SK-N-SH (cell line): ENCODE results near the gene RNF112. TPM values are rescaled to one million over a fixed set of nuclear protein-coding genes. Genes with fewer than 3 reads are reported as not detected.

ENCODE experiments used
- CTCF ChIA-PET: fragments of 300-600, 350-600 bp; formaldehyde crosslinking; extraction: SDS; loops from one replicate; lab custom pipeline; 2021; lab: Yijun Ruan, JAX
- POLR2A ChIA-PET: fragments of 350-600 bp; sonication (Branson Sonifier 250); formaldehyde crosslinking; extraction: SDS; loops from one replicate; lab custom pipeline; 2020; ENCODE audit warnings: antibody characterized with exemption, inconsistent platforms; lab: Yijun Ruan, JAX
- DNase-seq: peaks from one replicate; pipeline ENCODE4 v3.0.0; 2012
- H2AFZ ChIP-seq: fragments of 200-600 bp; sonication (generic); 2 replicates; pipeline ENCODE4 v1.8.1; 2016; ENCODE audit warnings: antibody characterized with exemption, mild to moderate bottlenecking, low read depth
- H3F3A ChIP-seq: fragments of 200-600 bp; sonication (generic); replicated peaks from 2 replicates; pipeline ENCODE3; 2016; ENCODE audit warnings: antibody characterized with exemption, mild to moderate bottlenecking; ENCODE audit not compliant: insufficient read depth
- H3K27ac ChIP-seq, 2 experiments: fragments of 200-500 bp in 1 of 2; fragments of 200-600 bp in 1 of 2; sonication (Bioruptor generic) in 1 of 2; sonication (generic), shearing (Covaris generic) in 1 of 2; 2 replicates each; pipeline versions ENCODE4 v1.5.1 to v1.6.1; 2014 to 2016; ENCODE audit warnings: low read depth in 2 of 2, inconsistent platforms in 1 of 2, low read length in 1 of 2, mild to moderate bottlenecking in 1 of 2, mixed read lengths in 1 of 2
- H3K27me3 ChIP-seq: fragments of 200-600 bp; sonication (generic), shearing (Covaris generic); 2 replicates; pipeline ENCODE4 v1.6.1; 2016; ENCODE audit warnings: mixed run types; ENCODE audit not compliant: insufficient read depth
- H3K36me3 ChIP-seq, 2 experiments: fragments of 200-500 bp in 1 of 2; fragments of 200-600 bp in 1 of 2; sonication (Bioruptor generic) in 1 of 2; sonication (generic) in 1 of 2; replicated peaks in 1 of 2; 2 replicates each; pipeline versions ENCODE3 to v1.5.1; 2014 to 2016; ENCODE audit warnings: low read length in 1 of 2, mild to moderate bottlenecking in 1 of 2; ENCODE audit not compliant: insufficient read depth in 2 of 2, control insufficient read depth in 1 of 2
- H3K4me1 ChIP-seq, 2 experiments: fragments of 200-500 bp in 1 of 2; fragments of 200-600 bp in 1 of 2; sonication (Bioruptor generic) in 1 of 2; sonication (generic), shearing (Covaris generic) in 1 of 2; 2 replicates each; pipeline versions ENCODE4 v1.5.1 to v1.6.1; 2014 to 2016; ENCODE audit warnings: low read depth in 1 of 2, low read length in 1 of 2, mixed run types in 1 of 2; ENCODE audit not compliant: insufficient read depth in 2 of 2, control insufficient read depth in 1 of 2
- H3K4me2 ChIP-seq: fragments of 200-600 bp; sonication (generic), shearing (Covaris generic); 2 replicates; pipeline ENCODE4 v1.6.1; 2017; ENCODE audit warnings: mixed run types
- H3K4me3 ChIP-seq, 2 experiments: fragments of 200-500 bp in 1 of 2; fragments of 200-600 bp in 1 of 2; sonication (Bioruptor generic) in 1 of 2; sonication (generic), shearing (Covaris generic) in 1 of 2; 2 replicates each; pipeline versions ENCODE4 v1.5.1 to v1.8.1; 2014 to 2016; ENCODE audit warnings: low read depth in 2 of 2, inconsistent platforms in 1 of 2, low read length in 1 of 2, mild to moderate bottlenecking in 1 of 2, mixed read lengths in 1 of 2, moderate library complexity in 1 of 2
- H3K79me2 ChIP-seq: fragments of 200-600 bp; sonication (generic); 2 replicates; pipeline ENCODE4 v1.8.1; 2017; ENCODE audit warnings: mild to moderate bottlenecking; ENCODE audit not compliant: insufficient read depth
- H3K9ac ChIP-seq: fragments of 200-600 bp; sonication (generic); 2 replicates; pipeline ENCODE4 v1.6.1; 2017; ENCODE audit warnings: mixed run types
- H3K9me2 ChIP-seq: fragments of 200-600 bp; sonication (generic); 2 replicates; pipeline ENCODE4 v1.6.1; 2017; ENCODE audit warnings: mixed run types
- H3K9me3 ChIP-seq: fragments of 200-600 bp; sonication (generic); 2 replicates; pipeline ENCODE4 v1.6.1; 2017; ENCODE audit warnings: mixed run types, mild to moderate bottlenecking, moderate library complexity
- H4K20me1 ChIP-seq: fragments of 200-600 bp; sonication (generic); 2 replicates; pipeline ENCODE4 v1.6.1; 2017; ENCODE audit warnings: mild to moderate bottlenecking, mixed run types; ENCODE audit not compliant: insufficient read depth
- ELF1 ChIP-seq: IDR thresholded peaks from 2 replicates; pipeline ENCODE4 v1.4.0; 2012
- EP300 ChIP-seq, 2 experiments: IDR thresholded peaks; 2 replicates each; pipeline versions ENCODE4 v1.4.0 to v1.6.1; 2012; ENCODE audit warnings: borderline replicate concordance in 1 of 2, low read depth in 1 of 2, low read length in 1 of 2
- FOSL2 ChIP-seq: IDR thresholded peaks from 2 replicates; pipeline ENCODE4 v1.4.0; 2012; ENCODE audit warnings: low read depth, mild to moderate bottlenecking, moderate library complexity, borderline replicate concordance
- GABPA ChIP-seq: IDR thresholded peaks from 2 replicates; pipeline ENCODE4 v1.4.0; 2012; ENCODE audit warnings: low read depth, mild to moderate bottlenecking
- GATA2 ChIP-seq: sonication (generic); formaldehyde crosslinking; IDR thresholded peaks from 2 replicates; pipeline ENCODE4 v1.5.0; 2020; ENCODE audit warnings: mild to moderate bottlenecking, missing genetic modification reagents
- JUND ChIP-seq: IDR thresholded peaks from 2 replicates; pipeline ENCODE4 v1.4.0; 2012
- MAX ChIP-seq: IDR thresholded peaks from 2 replicates; pipeline ENCODE4 v1.4.0; 2012; ENCODE audit warnings: low read depth
- MXI1 ChIP-seq: IDR thresholded peaks from 2 replicates; pipeline ENCODE4 v1.6.1; 2012; ENCODE audit warnings: mild to moderate bottlenecking, low read depth, low read length, improper control_type of control experiment
- NFIC ChIP-seq: IDR thresholded peaks from 2 replicates; pipeline ENCODE4 v1.4.0; 2012; ENCODE audit warnings: borderline replicate concordance
- PBX3 ChIP-seq: IDR thresholded peaks from 2 replicates; pipeline ENCODE4; 2012
- POLR2AphosphoS5 ChIP-seq: IDR thresholded peaks from 2 replicates; pipeline ENCODE4 v1.6.1; 2012; ENCODE audit warnings: low read depth, low read length
- RFX5 ChIP-seq: IDR thresholded peaks from 2 replicates; pipeline ENCODE4 v1.6.1; 2012; ENCODE audit warnings: mild to moderate bottlenecking, improper control_type of control experiment, low read length
- RXRA ChIP-seq: IDR thresholded peaks from 2 replicates; pipeline ENCODE4 v1.4.0; 2012; ENCODE audit warnings: low read depth, mild to moderate bottlenecking, borderline replicate concordance
- SIN3A ChIP-seq: IDR thresholded peaks from 2 replicates; pipeline ENCODE4 v1.6.1; 2012; ENCODE audit warnings: low read depth, mild to moderate bottlenecking, low read length, moderate library complexity, borderline replicate concordance
- SMC3 ChIP-seq: IDR thresholded peaks from 2 replicates; pipeline ENCODE4 v1.6.1; 2012; ENCODE audit warnings: low read depth, low read length, improper control_type of control experiment
- TAF1 ChIP-seq: IDR thresholded peaks from 2 replicates; pipeline ENCODE4 v1.6.1; 2012; ENCODE audit warnings: low read depth, mild to moderate bottlenecking, low read length, moderate library complexity, borderline replicate concordance
- TCF12 ChIP-seq: IDR thresholded peaks from 2 replicates; pipeline ENCODE4 v1.4.0; 2012
- TEAD4 ChIP-seq: IDR thresholded peaks from 2 replicates; pipeline ENCODE4 v1.4.0; 2012; ENCODE audit warnings: mild to moderate bottlenecking, borderline replicate concordance; ENCODE audit not compliant: insufficient read depth
- USF2 ChIP-seq: fragments of 150-350 bp; IDR thresholded peaks from 2 replicates; pipeline ENCODE4 v1.6.1; 2017; ENCODE audit warnings: antibody characterized with exemption, low read length, low read depth, borderline replicate concordance
- YY1 ChIP-seq: IDR thresholded peaks from 2 replicates; pipeline ENCODE4 v1.4.0; 2012; ENCODE audit warnings: low read depth, mild to moderate bottlenecking
- WGBS: methylation state at CpG from one replicate; pipeline ENCODE4 v1.1.6; 2017; ENCODE audit warnings: low lambda C conversion rate; 5-methylcytosine and 5-hydroxymethylcytosine counted together
- polyA plus RNA-seq, 3 experiments: library from polyadenylated mRNA; depleted of rRNA; stranded (reverse); fragments of >200 nt; gene quantifications; 2 replicates each; pipeline ENCODE4 v1.2.3, GENCODE V29; 2012
- TF ChIP-seq, protein P1 (sequence below): IDR thresholded peaks from 2 replicates; pipeline ENCODE4 v1.4.0; 2012; ENCODE audit warnings: low read depth, borderline replicate concordance
- TF ChIP-seq, protein P2 (sequence below): IDR thresholded peaks from 2 replicates; pipeline ENCODE4 v1.4.0; 2012; ENCODE audit warnings: low read depth, borderline replicate concordance

Gene RNF112
- polyA plus RNA-seq, 1 of the 3 experiments (the other 2 are of a cell fraction), result 22.6 TPM

- H3K9me2 ChIP-seq, result no peaks in the 10 kb centered on the region
- no peaks in the 10 kb centered on the region for H3K27me3 ChIP-seq
- no peaks in the 10 kb centered on the region for H3K79me2 ChIP-seq
- peak overlapping the region; percentile 62; the same call in 1 of the 2 replicates for H2AFZ ChIP-seq
- H3K4me3 ChIP-seq, result no peak overlapping the region
- WGBS, result 36% methylated on average over 8 of the region's 8 CpGs
- H3K4me1 ChIP-seq, result peaks cover 9 to 27% of the 10 kb centered on the region in 2 experiments
- DNase-seq, result peak; percentile 29
- peak overlapping the region; percentile 38; the same call in 1 of the 2 replicates for H3K4me2 ChIP-seq
- H4K20me1 ChIP-seq, result no peaks in the 10 kb centered on the region
- CTCF ChIA-PET, result interaction anchor here (0.7 to 8.0 kb wide), 10 partner anchors 8 to 318 kb away, joined by 3 to 305 read pairs (median 15); partner anchors contain the start of genes B9D1 and MFAP4
- no peak overlapping the region; the same call in 1 of the 2 replicates for H3K9ac ChIP-seq
- H3K36me3 ChIP-seq, result peaks cover 0 to 4% of the 10 kb centered on the region in 2 experiments
- POLR2A ChIA-PET, result interaction anchor here (2.0 to 2.4 kb wide), 2 partner anchors 71 to 86 kb away, joined by 5 to 13 read pairs; partner anchors contain the start of genes B9D1 and MAPK7
- peak overlapping the region; percentile 82 to 87 for H3K27ac ChIP-seq
- TF ChIP-seq GABPA (peak; percentile 58), USF2 (peak; percentile 52; the same call in 1 of the 2 replicates), JUND (peak; percentile 86), TEAD4 (peak; percentile 67; the same call in 1 of the 2 replicates), TAF1 (peak; percentile 51; the same call in 1 of the 2 replicates), POLR2AphosphoS5 (peak; percentile 79), PBX3 (peak; percentile 98), RFX5 (no peak), EP300 (IDR thresholded peaks at IDR 0.05; ENCODE audit: borderline replicate concordance in 1 of 2, low read depth in 1 of 2, low read length in 1 of 2) (peak; percentile 69 to 78; a peak in 3 of 4 replicates), TCF12 (peak; percentile 96), SIN3A (no peak), MAX (peak; percentile 92), ELF1 (no peak), NFIC (peak; percentile 94), YY1 (peak; percentile 25; the same call in 1 of the 2 replicates), GATA2 (CRISPR knock-in tag) (no peak), RXRA (peak; percentile 64; the same call in 1 of the 2 replicates), FOSL2 (peak; percentile 39; the same call in 1 of the 2 replicates), SMC3 (no peak), MXI1 (no peak; the same call in 1 of the 2 replicates)
- TF ChIP-seq, protein P1, sequence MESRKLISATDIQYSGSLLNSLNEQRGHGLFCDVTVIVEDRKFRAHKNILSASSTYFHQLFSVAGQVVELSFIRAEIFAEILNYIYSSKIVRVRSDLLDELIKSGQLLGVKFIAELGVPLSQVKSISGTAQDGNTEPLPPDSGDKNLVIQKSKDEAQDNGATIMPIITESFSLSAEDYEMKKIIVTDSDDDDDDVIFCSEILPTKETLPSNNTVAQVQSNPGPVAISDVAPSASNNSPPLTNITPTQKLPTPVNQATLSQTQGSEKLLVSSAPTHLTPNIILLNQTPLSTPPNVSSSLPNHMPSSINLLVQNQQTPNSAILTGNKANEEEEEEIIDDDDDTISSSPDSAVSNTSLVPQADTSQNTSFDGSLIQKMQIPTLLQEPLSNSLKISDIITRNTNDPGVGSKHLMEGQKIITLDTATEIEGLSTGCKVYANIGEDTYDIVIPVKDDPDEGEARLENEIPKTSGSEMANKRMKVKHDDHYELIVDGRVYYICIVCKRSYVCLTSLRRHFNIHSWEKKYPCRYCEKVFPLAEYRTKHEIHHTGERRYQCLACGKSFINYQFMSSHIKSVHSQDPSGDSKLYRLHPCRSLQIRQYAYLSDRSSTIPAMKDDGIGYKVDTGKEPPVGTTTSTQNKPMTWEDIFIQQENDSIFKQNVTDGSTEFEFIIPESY, result peak; percentile 20; the same call in 1 of the 2 replicates
- TF ChIP-seq, protein P2, sequence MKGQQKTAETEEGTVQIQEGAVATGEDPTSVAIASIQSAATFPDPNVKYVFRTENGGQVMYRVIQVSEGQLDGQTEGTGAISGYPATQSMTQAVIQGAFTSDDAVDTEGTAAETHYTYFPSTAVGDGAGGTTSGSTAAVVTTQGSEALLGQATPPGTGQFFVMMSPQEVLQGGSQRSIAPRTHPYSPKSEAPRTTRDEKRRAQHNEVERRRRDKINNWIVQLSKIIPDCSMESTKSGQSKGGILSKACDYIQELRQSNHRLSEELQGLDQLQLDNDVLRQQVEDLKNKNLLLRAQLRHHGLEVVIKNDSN, result peak; percentile 89
- peaks cover 19% of the 10 kb centered on the region for H3F3A ChIP-seq
- 0 out of 2 replicates have a peak, but pooled peaks cover 5% of the 10 kb centered on the region for H3K9me3 ChIP-seq
Measured at GRCh38 chr17:19448341-19449268, 37.6 kb downstream of the RNF112 start.
